Measurements from ENCODE around the gene APIP.

The APIP gene

DNA sequence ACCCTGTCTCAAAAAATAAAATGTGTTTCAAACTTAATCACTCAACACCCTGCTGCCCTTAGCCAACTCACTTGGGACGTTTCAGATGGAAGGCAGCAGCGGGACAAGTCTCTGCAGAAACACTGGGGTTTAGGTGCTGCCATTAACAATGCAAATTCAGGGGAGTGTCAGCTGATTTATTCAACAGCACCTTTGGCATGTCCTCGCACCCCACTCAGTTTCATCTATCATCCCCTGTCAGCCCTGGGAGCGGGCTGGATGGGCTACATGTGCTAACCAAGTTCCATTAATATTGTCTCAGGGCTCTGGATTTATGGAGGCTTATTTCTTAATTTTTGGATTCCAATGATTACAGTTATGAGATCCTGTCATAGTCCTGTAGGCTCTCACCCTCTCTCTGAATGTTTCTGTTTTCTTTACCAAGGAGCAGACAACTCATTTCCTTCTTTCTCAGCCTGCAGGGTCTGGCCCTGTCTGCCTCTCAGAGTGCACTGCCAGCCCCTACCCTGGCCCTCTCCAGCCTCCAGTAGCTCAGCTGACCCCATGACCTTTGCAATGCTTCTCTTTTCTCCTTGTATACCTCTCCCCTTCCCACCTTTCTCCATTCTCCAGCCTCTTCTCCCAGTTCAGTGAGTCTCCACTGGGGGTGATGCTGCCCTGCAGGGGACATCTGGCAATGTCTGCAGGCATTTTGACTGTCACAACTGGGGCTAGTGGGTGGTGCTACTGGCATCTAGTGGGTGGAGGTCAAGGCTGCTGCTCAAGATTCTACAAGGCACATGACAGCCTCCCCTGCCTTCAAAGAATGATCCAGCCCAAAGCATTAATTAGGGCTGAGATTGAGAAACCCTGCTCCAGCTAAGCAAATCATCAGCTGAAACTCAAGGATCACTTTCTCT, 79.0 kb downstream of the APIP start:
- peak; percentile 6 for DNase-seq

GRCh38 chr11:34833602-34834001, 82.6 kb downstream of the APIP start:
- DNase-seq, result no peak
